Measurements from ENCODE around the gene BMP10. TPM values are rescaled to one million over a fixed set of nuclear protein-coding genes. Genes with fewer than 3 reads are reported as not detected.

The BMP10 gene
- total RNA-seq, 1 experiment from 2014 or later: not detected

GRCh38 chr2:68817306-68817705, 53.9 kb downstream of the BMP10 start:
- DNase-seq (ENCODE audit: low spot score): no peak
- POLR2A ChIA-PET (ENCODE audit: low non-redundant PET): no interaction called here
- intact Hi-C loops (cut with micrococcal nuclease; ENCODE audit: unreplicated experiment): no loop called here
- Histone ChIP-seq H3K9me3 (ENCODE audit: low read depth, low read length, poor library complexity, severe bottlenecking) (no peaks in the 10 kb centered on the region), H3K4me3 (ENCODE audit: low read depth, low read length, poor library complexity, severe bottlenecking) (no peak overlapping the region), H3K36me3 (ENCODE audit: insufficient read depth, low read length, poor library complexity, severe bottlenecking) (no peaks in the 10 kb centered on the region), H3K4me1 (ENCODE audit: insufficient read depth, low read length, poor library complexity, severe bottlenecking) (peaks cover 11% of the 10 kb centered on the region), H3K27ac (ENCODE audit: low read depth, low read length, poor library complexity, severe bottlenecking) (no peak overlapping the region), H3K27me3 (replicated peaks; ENCODE audit: insufficient read depth, low read depth, low read length, poor library complexity) (no peaks in the 10 kb centered on the region)
- no TSS peak for BruUV-seq (replicated peaks)
- no peak for TF ChIP-seq EZH2 (IDR thresholded peaks at IDR 0.05; ENCODE audit: borderline replicate concordance, low read depth, low read length, poor library complexity, severe bottlenecking)
- no peak for TF ChIP-seq CTCF (conservative IDR thresholded peaks at IDR 0.05; ENCODE audit: low read depth, low read length)
- CTCF ChIA-PET: no interaction called here

Other genes with a start within 250 kb of the BMP10 start
- 15.7 and 19.6 TPM in 2 replicates for gene PROKR1, start 227.8 kb downstream of the BMP10 start, total RNA-seq (2021)
- 5.4 and 6.2 TPM in 2 replicates for gene ARHGAP25, start 136.6 kb downstream of the BMP10 start, total RNA-seq (2021)
- not detected in 2 replicates for gene GKN2, start 81.5 kb upstream of the BMP10 start, total RNA-seq (2021)
- gene GKN1, start 103.2 kb upstream of the BMP10 start, total RNA-seq (2021): not detected in 2 replicates
- 160 and 181 TPM in 2 replicates for gene ANTXR1, start 141.8 kb upstream of the BMP10 start, total RNA-seq (2021)

Measured in A673 (cell line).